Glomerular visceral epithelial cell (primary cell): Measurements from ENCODE around the gene AMN.

Experiments used
- DNase-seq: peaks from one replicate; pipeline ENCODE4 v3.0.0-alpha.2; 2016; ENCODE audit errors: extremely low spot score

Gene AMN

DNA sequence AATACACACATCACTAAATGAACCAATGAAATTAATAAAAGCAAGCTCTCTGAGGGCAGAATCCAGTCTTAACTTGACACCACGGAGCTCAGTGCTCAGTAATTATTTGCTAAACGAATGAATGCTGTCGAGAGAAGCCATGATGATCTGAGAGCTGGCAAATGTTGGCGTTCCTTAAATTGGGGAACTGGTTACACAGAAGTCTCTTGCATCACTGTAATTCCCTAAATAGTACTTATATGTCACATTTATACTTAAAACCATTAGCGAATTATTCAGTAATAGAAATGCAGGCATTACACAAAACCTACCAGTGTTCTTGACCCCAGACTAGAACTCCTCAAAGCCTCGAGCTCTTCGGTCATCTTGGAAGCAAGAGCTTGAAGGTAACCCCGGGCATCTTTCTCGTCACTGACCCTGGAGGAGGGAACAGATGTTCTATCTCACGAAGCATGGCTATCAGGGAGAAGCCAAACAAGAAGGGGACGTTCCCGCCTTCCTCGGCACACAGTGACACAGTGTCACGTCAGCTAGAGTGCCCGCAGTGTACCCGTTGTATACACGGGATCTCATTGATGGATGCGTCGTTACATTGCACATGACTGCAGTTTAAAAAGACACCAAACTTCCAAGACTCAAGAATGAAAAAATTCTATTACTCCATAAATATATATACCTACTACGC is 43.6 kb downstream of the AMN start:
- no peak for DNase-seq

DNA sequence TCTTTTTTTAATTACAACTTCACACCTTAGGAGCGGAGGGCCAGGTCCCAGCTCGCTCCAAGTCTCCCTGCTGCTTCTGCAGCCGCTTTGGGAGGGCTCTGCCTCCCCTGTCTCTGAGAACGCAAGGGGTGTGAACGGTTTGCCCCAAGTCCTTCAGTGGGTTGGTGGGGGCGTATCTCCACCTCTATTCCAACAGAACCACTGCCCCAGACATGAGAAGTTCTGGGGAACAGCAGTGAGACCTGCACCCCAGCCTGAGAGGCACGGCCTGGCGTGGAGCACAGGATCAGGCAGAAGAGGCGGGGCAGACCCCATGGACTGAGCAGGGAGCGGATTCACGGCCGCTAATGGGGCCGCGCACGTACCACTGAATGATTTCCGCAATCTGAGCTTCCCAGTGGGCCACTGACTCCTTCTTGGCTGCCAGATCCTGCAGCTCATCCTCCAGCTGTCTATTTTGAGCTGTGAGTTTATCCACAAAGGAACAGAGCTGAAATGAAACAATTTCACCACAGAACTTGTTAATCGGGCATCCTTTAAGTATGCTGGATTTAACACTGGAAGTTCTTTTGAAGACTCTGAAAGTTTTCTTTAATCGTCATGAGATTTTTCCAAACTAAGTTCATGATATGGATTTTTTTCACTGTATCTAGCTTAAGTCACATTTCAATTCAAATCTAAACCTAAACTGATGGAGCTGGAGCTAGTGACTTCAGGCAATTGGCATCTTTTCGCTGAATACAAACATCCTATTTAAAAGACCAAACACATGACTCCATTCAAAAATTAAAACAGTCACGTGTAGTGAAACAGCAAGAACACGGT is 44.4 kb downstream of the AMN start:
- no peak for DNase-seq

DNA sequence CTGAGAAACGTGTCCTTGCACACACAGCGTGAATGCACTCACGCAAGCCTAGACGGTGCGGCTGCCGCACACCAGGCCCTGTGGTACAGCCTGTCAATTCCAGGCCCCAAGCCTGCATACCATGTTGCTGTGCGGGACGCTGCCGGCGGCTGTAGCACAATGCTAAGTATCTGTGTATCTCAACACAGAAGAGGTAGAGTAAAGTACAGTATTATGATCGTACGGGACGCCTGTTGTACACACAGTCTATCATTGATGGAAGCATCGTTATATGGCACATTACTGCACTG is 45.0 kb downstream of the AMN start:
- no peak for DNase-seq

DNA sequence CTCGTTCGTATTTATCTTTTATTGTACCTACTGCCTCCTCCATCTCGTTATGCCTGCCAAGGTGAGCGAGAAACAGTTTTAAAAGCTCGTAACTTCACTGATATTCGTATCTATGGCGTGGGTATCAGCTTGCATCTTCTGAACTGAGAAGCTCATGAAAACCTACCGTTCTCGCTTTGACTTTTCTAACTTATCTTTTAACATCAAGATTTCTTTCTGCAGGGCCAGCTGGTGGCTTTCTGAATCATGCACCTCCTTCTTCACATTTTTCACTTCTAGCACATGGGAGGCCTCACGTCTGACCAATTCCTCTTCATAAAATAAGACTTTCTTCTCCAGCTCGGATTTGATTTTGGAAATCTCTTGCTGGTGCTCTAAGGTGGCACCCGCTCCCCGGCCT is 45.8 kb downstream of the AMN start:
- no peak for DNase-seq

DNA sequence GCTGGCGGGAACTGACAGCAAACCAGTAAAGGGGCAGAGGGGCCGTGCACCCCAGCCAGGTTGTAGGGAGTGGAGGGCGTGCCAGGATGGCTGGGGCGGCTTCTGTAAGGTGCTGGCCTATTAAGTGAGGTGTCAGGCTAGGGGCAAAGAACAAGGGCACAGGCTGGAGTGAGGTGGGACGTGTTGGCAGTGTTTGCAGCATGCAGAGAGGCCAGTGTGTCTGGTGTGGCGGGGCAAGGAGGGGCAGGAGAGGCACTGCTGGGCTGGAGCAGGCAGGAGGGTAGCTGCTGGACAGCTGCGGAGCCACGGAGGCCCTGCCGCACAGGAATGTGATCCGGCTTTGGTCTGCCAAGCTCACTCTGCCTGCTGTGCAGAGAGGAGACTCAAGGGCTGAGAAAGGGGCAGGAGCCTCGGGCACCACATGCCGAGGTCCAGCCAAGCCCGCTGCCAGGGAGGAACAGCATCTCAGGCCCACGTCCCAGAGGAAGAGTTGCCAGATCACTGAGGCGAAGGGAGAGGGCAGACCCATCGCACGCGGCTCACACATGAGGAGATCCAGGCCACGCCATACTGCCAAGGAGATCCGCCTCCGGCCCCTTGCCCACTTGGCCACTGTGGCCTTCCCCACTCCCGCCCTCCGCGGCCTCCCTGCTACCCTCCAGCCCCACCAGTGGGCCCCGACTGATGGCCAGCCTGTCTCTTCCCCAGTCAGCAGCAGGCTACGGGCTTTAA is 46.8 kb downstream of the AMN start:
- DNase-seq, result no peak

DNA sequence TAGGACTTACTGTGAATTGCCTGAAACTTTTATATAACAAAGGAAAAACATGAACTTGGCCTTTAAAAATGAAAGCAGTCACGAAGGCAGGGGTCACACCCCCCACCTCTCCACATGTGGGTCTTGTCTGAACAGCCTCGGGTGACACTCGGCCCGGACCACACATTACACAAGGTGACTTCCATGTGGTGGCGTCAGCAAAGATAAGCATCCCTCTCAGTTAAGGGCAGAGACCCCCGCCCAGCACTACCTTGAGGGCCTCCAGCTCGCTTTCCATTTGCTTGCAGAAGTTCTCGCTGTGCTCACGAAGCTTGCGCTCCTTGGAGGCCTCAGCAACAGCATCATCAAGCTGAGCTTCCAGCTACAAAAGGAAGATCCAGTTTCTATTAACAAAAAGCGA is 47.4 kb downstream of the AMN start:
- DNase-seq, result no peak

DNA sequence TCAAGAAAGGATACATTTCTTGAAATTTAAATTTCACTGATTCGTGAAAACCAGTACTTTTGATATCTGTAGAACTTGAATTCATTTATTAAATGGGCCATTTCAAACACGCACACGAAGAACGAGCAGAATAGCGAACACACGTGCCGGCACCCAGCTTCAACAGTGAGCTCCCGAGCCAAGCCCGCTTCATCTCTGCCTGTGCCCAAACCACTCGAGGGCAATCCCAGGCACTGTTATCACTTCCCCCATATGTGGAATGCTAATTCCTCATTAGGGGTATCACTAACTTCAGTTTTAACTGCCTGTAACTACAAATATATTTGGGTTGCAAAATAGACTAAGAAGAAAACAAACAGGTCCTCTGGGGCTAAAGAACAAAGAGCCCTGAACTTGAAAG is 48.0 kb downstream of the AMN start:
- no peak for DNase-seq

DNA sequence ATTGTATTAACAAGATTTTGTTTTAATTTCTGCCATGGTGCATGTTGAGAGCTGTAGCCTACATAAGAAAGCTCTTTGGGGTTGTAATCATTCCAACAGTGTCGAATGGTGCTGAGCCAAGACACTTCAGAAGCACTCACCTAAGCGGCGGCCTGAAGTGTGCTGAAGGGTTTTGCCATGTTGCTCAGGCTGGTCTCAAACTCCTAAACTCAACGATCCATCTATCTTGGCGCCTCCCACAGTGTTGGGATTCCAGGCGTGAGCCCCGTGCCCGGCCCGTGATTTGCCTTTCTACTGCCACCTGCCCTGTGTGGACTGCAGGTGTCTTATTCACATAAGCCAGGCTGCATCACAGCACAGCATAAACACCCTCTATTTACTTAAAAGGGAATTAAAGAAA is 48.9 kb downstream of the AMN start:
- no peak for DNase-seq

DNA sequence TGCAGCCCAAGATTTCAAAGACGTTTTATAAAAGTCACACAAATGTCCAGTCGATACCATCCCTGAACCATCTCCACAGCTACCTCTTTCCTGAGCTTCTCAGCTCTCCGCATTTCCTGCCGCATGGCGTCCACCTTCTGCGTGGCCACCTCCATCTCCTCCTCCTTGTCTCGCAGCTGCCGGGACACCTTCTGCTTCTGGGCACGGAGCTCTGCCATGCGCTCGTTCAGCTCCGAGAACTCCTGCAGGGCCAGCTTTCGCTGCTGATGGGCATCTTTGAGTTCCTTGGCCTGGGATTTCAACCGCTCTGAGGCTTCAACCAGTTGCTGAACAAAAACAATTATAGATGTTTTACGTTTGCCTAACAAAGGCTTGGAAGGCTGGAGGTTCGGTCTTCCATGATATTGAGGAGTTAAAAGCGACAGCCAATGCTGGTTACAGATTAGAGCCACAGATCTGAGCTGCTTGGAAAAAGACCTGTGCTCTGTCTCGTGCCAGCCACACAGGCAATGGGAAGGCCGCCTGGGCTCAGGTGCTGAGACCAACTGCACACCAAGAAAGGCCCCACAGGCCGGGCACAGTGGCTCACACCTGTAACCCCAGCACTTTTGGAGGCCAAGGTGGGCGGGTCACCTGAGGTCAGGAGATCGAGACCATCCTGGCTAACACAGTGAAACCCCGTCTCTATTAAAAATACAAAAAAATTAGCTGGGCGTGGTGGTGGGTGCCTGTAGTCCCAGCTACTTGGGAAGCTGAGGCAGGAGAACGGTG is 49.6 kb downstream of the AMN start:
- DNase-seq, result no peak

DNA sequence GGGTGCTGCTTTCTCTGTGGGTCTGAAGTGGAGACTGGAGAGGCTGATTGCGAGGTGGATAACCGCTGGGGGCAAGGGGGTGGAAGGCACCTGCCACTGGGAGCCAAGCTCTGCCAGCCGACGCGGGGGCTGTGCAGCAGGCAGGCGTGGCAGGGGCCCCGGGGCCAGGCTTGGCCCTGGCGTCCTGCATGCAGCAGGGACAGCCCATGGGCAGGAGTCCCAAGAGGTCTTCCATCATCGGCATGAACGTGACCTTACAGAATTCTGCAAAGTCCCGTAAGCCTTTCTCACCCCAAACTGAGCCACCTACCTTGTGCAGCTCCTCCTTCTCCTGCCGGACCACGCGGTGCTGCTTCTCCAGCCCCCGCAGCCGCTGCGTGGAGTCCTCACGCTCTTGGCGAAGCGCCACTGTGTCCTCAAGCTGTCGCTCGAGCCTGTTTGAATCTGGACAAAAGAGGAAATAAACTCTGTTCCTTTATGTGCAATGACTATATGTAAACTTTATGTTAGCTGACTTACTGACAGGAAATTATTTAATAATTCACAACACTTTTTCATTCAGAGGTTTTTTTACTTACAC is 51.3 kb downstream of the AMN start:
- no peak for DNase-seq

DNA sequence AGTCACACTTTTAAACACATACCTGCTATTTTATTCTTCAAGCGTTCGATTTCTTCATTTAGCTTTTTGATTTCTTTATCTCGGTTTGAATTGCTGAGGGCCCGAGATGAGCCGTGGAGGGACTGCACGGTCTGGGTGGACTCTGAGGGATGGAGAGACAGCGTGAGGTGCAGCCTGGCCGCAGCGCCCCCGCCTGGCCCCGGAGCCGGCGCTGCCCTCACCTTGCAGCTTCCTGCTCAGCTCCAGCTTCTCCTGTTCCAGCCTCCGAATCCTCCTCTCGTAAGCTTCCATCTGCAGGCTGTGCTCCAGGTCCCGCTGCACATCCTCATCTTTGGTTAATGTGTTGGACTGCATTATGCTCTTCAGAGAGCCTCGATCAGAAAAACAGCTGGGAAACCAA is 53.2 kb downstream of the AMN start:
- no peak for DNase-seq

DNA sequence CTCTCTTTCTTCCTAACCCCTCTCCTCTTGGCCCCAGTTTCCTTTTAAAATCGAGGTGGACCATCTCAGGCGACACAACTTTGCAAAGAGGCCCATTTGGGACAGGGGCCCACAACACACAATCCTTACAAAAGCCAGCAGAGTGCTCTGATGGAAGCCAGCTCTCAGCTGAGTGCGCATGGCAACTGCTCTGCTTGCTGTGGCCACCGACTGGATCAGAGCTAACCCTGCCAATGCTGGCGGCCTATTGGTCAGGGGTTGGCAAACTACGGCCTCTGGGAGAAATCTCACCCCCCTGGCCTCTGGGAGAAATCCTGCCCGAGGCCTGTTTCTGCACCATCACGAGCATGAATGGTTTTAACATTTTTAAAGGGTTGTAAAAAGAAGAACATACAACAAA is 55.0 kb downstream of the AMN start:
- DNase-seq, result no peak

DNA sequence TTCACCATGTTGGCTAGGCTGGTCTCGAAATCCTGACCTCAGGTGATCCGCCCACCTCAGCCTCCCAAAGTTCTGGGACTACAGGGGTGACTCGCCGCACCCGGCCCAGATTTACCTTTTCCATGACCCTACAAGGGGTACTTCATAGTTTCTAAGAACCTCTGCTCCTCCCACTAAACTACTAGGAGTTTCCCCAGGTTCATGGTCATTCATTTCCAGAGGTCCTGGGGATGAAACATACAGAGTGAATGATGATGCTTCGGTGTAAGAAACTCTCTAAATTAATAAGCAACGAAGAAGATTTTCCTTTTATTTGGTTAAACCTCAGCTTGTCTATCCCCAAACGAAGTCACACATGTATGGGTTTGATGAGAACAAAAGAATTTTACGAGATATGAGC is 56.9 kb downstream of the AMN start:
- DNase-seq, result no peak

DNA sequence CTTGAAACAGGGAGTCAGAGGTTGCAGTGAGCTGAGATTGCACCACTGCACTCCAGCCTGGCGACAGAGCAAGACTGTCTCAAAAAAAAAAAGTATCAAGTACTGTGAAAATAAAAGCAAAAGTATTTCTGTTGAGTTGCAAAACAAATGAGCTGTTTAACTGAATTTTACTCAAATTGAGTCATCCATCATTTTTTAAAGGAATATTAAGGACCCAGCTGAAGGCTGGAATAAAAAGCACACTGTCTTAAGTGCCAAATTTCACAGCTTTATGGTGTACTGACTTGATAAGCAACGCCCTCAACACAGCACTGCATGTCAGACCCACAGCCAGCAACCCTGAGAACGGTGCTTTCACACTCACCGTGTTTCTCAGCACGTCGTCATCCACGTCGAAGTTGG is 57.9 kb downstream of the AMN start:
- no peak for DNase-seq
